Heart right ventricle (tissue), 16 donors: Measurements from ENCODE around the gene KPRP. TPM values are rescaled to one million over a fixed set of nuclear protein-coding genes. Genes with fewer than 3 reads are reported as not detected.

Experiments used
- ATAC-seq, 8 donors: fragments of 200-7000 bp; cut with Tn5 transposase; one replicate each; pipeline ENCODE4 v1.9.1; 2020; ENCODE audit warnings: mild to moderate bottlenecking in 8 of 8, moderate library complexity in 8 of 8, moderate number of reproducible peaks in 1 of 8
- DNase-seq, 2 donors: peaks; one replicate each; pipeline ENCODE4 v3.0.0-alpha.2; 2020
- H3K27ac ChIP-seq, 10 donors: fragments of 200-600 bp; sonication (generic) in 2 of 10; one replicate each; pipeline versions ENCODE4 v1.5.0 to v1.8.0; 2020 to 2022; ENCODE audit warnings: mild to moderate bottlenecking in 3 of 10
- H3K27me3 ChIP-seq, 7 donors: fragments of 200-600 bp; one replicate each; pipeline ENCODE4 v1.8.0; 2021 to 2022; ENCODE audit warnings: mild to moderate bottlenecking in 2 of 7
- H3K36me3 ChIP-seq, 9 donors: fragments of 200-600 bp; sonication (generic) in 1 of 9; one replicate each; pipeline versions ENCODE4 v1.5.0 to v1.8.0; 2020 to 2022; ENCODE audit warnings: mild to moderate bottlenecking in 2 of 9
- H3K4me1 ChIP-seq, 9 donors: fragments of 200-600 bp; sonication (generic) in 1 of 9; one replicate each; pipeline versions ENCODE4 v1.5.0 to v1.8.0; 2020 to 2022; ENCODE audit warnings: mild to moderate bottlenecking in 4 of 9
- H3K4me3 ChIP-seq, 10 donors: fragments of 200-600 bp; sonication (generic) in 2 of 10; one replicate each; pipeline versions ENCODE4 v1.5.0 to v1.8.0; 2020 to 2022; ENCODE audit warnings: mild to moderate bottlenecking in 7 of 10, moderate library complexity in 2 of 10
- H3K9me3 ChIP-seq, 11 donors: fragments of 200-600 bp in 10 of 11; sonication (generic) in 2 of 11; one replicate each; pipeline versions ENCODE4 v1.5.0 to v1.8.0; 2013 to 2022; ENCODE audit warnings: mild to moderate bottlenecking in 2 of 11, control low read depth in 1 of 11, moderate library complexity in 1 of 11
- CTCF ChIP-seq, 9 donors: fragments of 200-600 bp; sonication (generic) in 2 of 9; IDR thresholded peaks; one replicate each; pipeline versions ENCODE4 v1.5.0 to v1.8.0; 2021 to 2022; ENCODE audit warnings: antibody characterized with exemption in 9 of 9, mild to moderate bottlenecking in 5 of 9, moderate library complexity in 1 of 9
- WGBS, 2 donors: extraction: QIAGEN DNeasy Blood & Tissue Kit; methylation state at CpG; one replicate each; pipeline ENCODE4 v1.1.7; 2013; ENCODE audit warnings: inconsistent platforms in 1 of 2; 5-methylcytosine and 5-hydroxymethylcytosine counted together
- intact Hi-C, 10 donors: fragments of 100-400 bp; cut with DNase I; formaldehyde crosslinking; loops; one replicate each; pipeline versions ENCODE4 v1.11.1 to v1.14.2; 2022
- polyA plus RNA-seq, 2 donors: library from polyadenylated mRNA; stranded (reverse); fragments of 200-250 nt; gene quantifications; one replicate each; pipeline ENCODE4 v1.2.3, GENCODE V29; 2013
- total RNA-seq, 10 donors: library from RNA; stranded (reverse); fragmentation: NEBNext Ultra II Directional in 3 of 10; extraction: Animal tissue kit (Norgen Biotek cat#: 25700) in 3 of 10; gene quantifications; one replicate each; pipeline versions ENCODE4 v1.2.1 to v1.2.4, GENCODE V29; 2021 to 2023
- donor health status: Arrhythmogenic right ventricular cardiomyopathy.
- donor health status: ischemic (EF 13 %, LVEDD 7.1; RV severe dilation, severe dysfunction).
- donor health status: healthy with polysubstance abuse.
- donor health status: DM: no; HTN: yes; CAD: no.
- donor health status: DM: no; HTN: no; CAD: no.
- donor health status: ischemic (EF 25% LVEDD 6.9; RV normal size, moderate dysfunction).
- donor health status: ischemic (EF 25% LVEDD 5.7; RV mildly dilated, moderate dysfunction).
- donor health status: healthy.
- donor health status: DM: yes; HTN: yes; CAD: no.
- donor health status: Ischemic cardiomyopathy.
- donor health status: ischemic (EF 35%, LVEDD 5.7; RV mildly dilated, moderate dysfunction).
- donor health status: nonischemic (EF 11% LVEDD 7.7; RV severe dilation, severe dysfunction).
- donor health status: DM: yes; HTN: yes; CAD: no.
- donor health status: PGD.
- donor health status: ischemic (EF 29% LVEDD 5.4; RV normal size, mild dysfunction).
- donor health status: nonischemic (EF 23%, LVEDD 6.1; RV moderate dilation, normal function).

Gene KPRP
- total and polyA plus RNA-seq, 12 donors: not detected

GRCh38 chr1:152796421-152796820 is 38.6 kb downstream of the KPRP start, which contains the start of gene LCE1D:
TSS of gene LCE1D (plus strand) at chr1:152796721. CDS start at chr1:152797795, 1,074 bp downstream.
- intact Hi-C loops: no loop called here
- WGBS, 2 donors: 35 to 37% methylated on average over 3 of the region's 3 CpGs

GRCh38 chr1:152801333-152801732 is 43.5 kb downstream of the KPRP start:
- intact Hi-C loops: no loop called here
- Histone ChIP-seq H3K27ac (no peak overlapping the region), H3K4me1 (no peaks in the 10 kb centered on the region), H3K27me3 (peaks cover 0 to 4% (median 0%) of the 10 kb centered on the region in 7 donors), H3K36me3 (no peaks in the 10 kb centered on the region), H3K9me3 (no peaks in the 10 kb centered on the region), H3K4me3 (no peak overlapping the region)
- TF ChIP-seq CTCF (IDR thresholded peaks at IDR 0.05): no peak
- ATAC-seq (no peak), DNase-seq (no peak)
- 29 to 44% methylated on average over 1 of the region's 1 CpG for WGBS, 2 donors

More at GRCh38 chr1:152796421-152796820, 38.6 kb downstream of the KPRP start, which contains the start of gene LCE1D:
- no peak for ATAC-seq
- Histone ChIP-seq H3K36me3 (no peaks in the 10 kb centered on the region), H3K4me3 (no peak within 1 kb of the TSS), H3K4me1 (no peaks in the 10 kb centered on the region), H3K9me3 (no peaks in the 10 kb centered on the region), H3K27ac (no peak within 1 kb of the TSS), H3K27me3 (peaks cover 0 to 4% (median 0%) of the 10 kb centered on the region in 7 donors)
- no peak for DNase-seq
- no peak for TF ChIP-seq CTCF (IDR thresholded peaks at IDR 0.05)

- no peak for DNase-seq
- no peaks in the 10 kb centered on the region for H3K36me3 ChIP-seq
- ATAC-seq: no peak
- intact Hi-C loops: no loop called here
- no peak within 1 kb of the TSS for H3K4me3 ChIP-seq
- 48 to 54% methylated on average over 3 of the region's 3 CpGs for WGBS, 2 donors
- peaks cover 0 to 6% (median 0%) of the 10 kb centered on the region in 7 donors for H3K27me3 ChIP-seq
- H3K4me1 ChIP-seq: no peaks in the 10 kb centered on the region
- peaks cover 0 to 4% (median 0%) of the 10 kb centered on the region in 11 donors for H3K9me3 ChIP-seq
- no peak within 1 kb of the TSS for H3K27ac ChIP-seq
- TF ChIP-seq CTCF (IDR thresholded peaks at IDR 0.05): no peak
Measured at GRCh38 chr1:152806576-152806975, 48.8 kb downstream of the KPRP start, which contains the start of gene LCE1C. TSS of gene LCE1C (minus strand) at chr1:152806651. CDS start at chr1:152805478, 1,173 bp downstream.

GRCh38 chr1:152811050-152811449 is 53.2 kb downstream of the KPRP start:
- intact Hi-C loops: no loop called here
- Histone ChIP-seq H3K4me1 (no peaks in the 10 kb centered on the region), H3K27ac (no peak overlapping the region), H3K27me3 (peaks cover 0 to 8% (median 0%) of the 10 kb centered on the region in 7 donors), H3K4me3 (no peak overlapping the region), H3K36me3 (no peaks in the 10 kb centered on the region), H3K9me3 (peaks cover 0 to 10% (median 0%) of the 10 kb centered on the region in 11 donors)
- ATAC-seq (no peak), DNase-seq (no peak)
- 63 to 67% methylated on average over 2 of the region's 2 CpGs for WGBS, 2 donors
- TF ChIP-seq CTCF (IDR thresholded peaks at IDR 0.05): no peak

Other genes with a start within 250 kb of the KPRP start
- not detected for gene LCE5A, start 247.2 kb upstream of the KPRP start, total RNA-seq
- gene LCE5A, start 247.2 kb upstream of the KPRP start, polyA plus RNA-seq: under 1 TPM in 1 of 2 donors, not detected in 1; 0.07 TPM
- not detected for gene CRCT1, start 243.5 kb upstream of the KPRP start, total RNA-seq
- under 1 TPM in 1 of 2 donors, not detected in 1; 0.10 TPM for gene CRCT1, start 243.5 kb upstream of the KPRP start, polyA plus RNA-seq
- not detected for gene LCE3E, start 191.2 kb upstream of the KPRP start, total RNA-seq
- not detected for gene LCE3E, start 191.2 kb upstream of the KPRP start, polyA plus RNA-seq
- not detected for gene LCE3D, start 177.5 kb upstream of the KPRP start, total RNA-seq
- not detected for gene LCE3D, start 177.5 kb upstream of the KPRP start, polyA plus RNA-seq
- gene LCE3C, start 157.8 kb upstream of the KPRP start, total RNA-seq: not detected
- gene LCE3C, start 157.8 kb upstream of the KPRP start, polyA plus RNA-seq: not detected
- gene LCE3B, start 144.2 kb upstream of the KPRP start, total RNA-seq: not detected
- gene LCE3B, start 144.2 kb upstream of the KPRP start, polyA plus RNA-seq: not detected
- gene LCE3A, start 134.9 kb upstream of the KPRP start, total RNA-seq: not detected
- not detected for gene LCE3A, start 134.9 kb upstream of the KPRP start, polyA plus RNA-seq
- gene LCE2D, start 94.6 kb upstream of the KPRP start, total RNA-seq: not detected
- not detected for gene LCE2D, start 94.6 kb upstream of the KPRP start, polyA plus RNA-seq
- not detected for gene LCE2C, start 82.7 kb upstream of the KPRP start, total RNA-seq
- not detected for gene LCE2C, start 82.7 kb upstream of the KPRP start, polyA plus RNA-seq
- gene LCE2B, start 71.9 kb upstream of the KPRP start, total RNA-seq: not detected
- gene LCE2B, start 71.9 kb upstream of the KPRP start, polyA plus RNA-seq: not detected
- not detected for gene LCE2A, start 59.7 kb upstream of the KPRP start, total RNA-seq
- not detected for gene LCE2A, start 59.7 kb upstream of the KPRP start, polyA plus RNA-seq
- not detected for gene LCE4A, start 49.9 kb upstream of the KPRP start, total RNA-seq
- gene LCE4A, start 49.9 kb upstream of the KPRP start, polyA plus RNA-seq: not detected
- gene LCE1F, start 17.1 kb downstream of the KPRP start, total RNA-seq: not detected
- gene LCE1F, start 17.1 kb downstream of the KPRP start, polyA plus RNA-seq: not detected
- not detected for gene LCE1E, start 28.2 kb downstream of the KPRP start, total RNA-seq
- gene LCE1E, start 28.2 kb downstream of the KPRP start, polyA plus RNA-seq: not detected
- gene LCE1D, start 38.7 kb downstream of the KPRP start, total RNA-seq: not detected
- gene LCE1D, start 38.7 kb downstream of the KPRP start, polyA plus RNA-seq: not detected
- not detected for gene LCE1C, start 48.6 kb downstream of the KPRP start, total RNA-seq
- gene LCE1C, start 48.6 kb downstream of the KPRP start, polyA plus RNA-seq: not detected
- not detected for gene LCE1B, start 53.9 kb downstream of the KPRP start, total RNA-seq
- not detected for gene LCE1B, start 53.9 kb downstream of the KPRP start, polyA plus RNA-seq
- gene LCE1A, start 69.4 kb downstream of the KPRP start, total RNA-seq: not detected
- not detected for gene LCE1A, start 69.4 kb downstream of the KPRP start, polyA plus RNA-seq
- not detected for gene LCE6A, start 84.8 kb downstream of the KPRP start, total RNA-seq
- not detected for gene LCE6A, start 84.8 kb downstream of the KPRP start, polyA plus RNA-seq
- gene LCE7A, start 102.0 kb downstream of the KPRP start, total RNA-seq: not detected
- gene LCE7A, start 102.0 kb downstream of the KPRP start, polyA plus RNA-seq: not detected
- not detected for gene SMCP, start 120.3 kb downstream of the KPRP start, total RNA-seq
- gene SMCP, start 120.3 kb downstream of the KPRP start, polyA plus RNA-seq: not detected
- not detected for gene IVL, start 150.5 kb downstream of the KPRP start, total RNA-seq
- gene IVL, start 150.5 kb downstream of the KPRP start, polyA plus RNA-seq: under 1 TPM in 1 of 2 donors, not detected in 1; 0.06 TPM
- gene SPRR5, start 189.2 kb downstream of the KPRP start, total RNA-seq: not detected
- not detected for gene SPRR5, start 189.2 kb downstream of the KPRP start, polyA plus RNA-seq
- not detected for gene SPRR4, start 212.6 kb downstream of the KPRP start, total RNA-seq
- not detected for gene SPRR4, start 212.6 kb downstream of the KPRP start, polyA plus RNA-seq
- not detected for gene SPRR1A, start 226.1 kb downstream of the KPRP start, total RNA-seq
- gene SPRR1A, start 226.1 kb downstream of the KPRP start, polyA plus RNA-seq: not detected
- gene SPRR3, start 243.7 kb downstream of the KPRP start, total RNA-seq: not detected
- gene SPRR3, start 243.7 kb downstream of the KPRP start, polyA plus RNA-seq: 1 to 10 TPM in 1 of 2 donors, not detected in 1; 2.6 TPM